PC-3 (cell line): ENCODE data around the gene PSKH1.

Source experiments
- EZH2phosphoT487 ChIP-seq: fragments of 300-600 bp; sonication (generic); IDR thresholded peaks from 2 replicates; pipeline ENCODE4 v1.6.1; 2018; ENCODE audit warnings: mild to moderate bottlenecking, antibody characterized with exemption, low read length, borderline replicate concordance
- TF ChIP-seq, protein P1 (sequence below): fragments of 300-600 bp; sonication (generic); conservative IDR thresholded peaks from 2 replicates; pipeline ENCODE4 v1.5.1; 2017; ENCODE audit warnings: antibody characterized with exemption, low read depth, mild to moderate bottlenecking, low read length

DNA sequence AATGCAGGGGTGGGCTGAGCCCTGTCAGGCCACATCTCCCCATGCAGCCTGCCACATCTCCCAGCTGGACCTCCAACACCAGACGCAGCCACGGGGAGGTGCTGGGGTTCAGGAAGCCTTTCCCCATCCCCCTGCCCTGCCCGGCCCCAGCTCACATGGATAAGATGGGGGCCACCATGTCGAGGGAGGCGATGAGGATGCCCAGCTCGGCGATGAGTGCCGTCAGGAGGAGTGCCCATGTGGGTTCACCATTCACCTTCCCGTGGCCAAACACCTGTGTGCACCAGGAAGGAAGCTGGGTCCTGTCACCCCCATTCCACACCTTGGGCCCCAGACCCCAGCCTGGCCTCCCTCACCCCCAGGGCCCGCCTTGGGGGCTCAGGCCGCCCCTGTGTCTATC lies 56.6 kb downstream of the PSKH1 start:
- TF ChIP-seq, protein P1, sequence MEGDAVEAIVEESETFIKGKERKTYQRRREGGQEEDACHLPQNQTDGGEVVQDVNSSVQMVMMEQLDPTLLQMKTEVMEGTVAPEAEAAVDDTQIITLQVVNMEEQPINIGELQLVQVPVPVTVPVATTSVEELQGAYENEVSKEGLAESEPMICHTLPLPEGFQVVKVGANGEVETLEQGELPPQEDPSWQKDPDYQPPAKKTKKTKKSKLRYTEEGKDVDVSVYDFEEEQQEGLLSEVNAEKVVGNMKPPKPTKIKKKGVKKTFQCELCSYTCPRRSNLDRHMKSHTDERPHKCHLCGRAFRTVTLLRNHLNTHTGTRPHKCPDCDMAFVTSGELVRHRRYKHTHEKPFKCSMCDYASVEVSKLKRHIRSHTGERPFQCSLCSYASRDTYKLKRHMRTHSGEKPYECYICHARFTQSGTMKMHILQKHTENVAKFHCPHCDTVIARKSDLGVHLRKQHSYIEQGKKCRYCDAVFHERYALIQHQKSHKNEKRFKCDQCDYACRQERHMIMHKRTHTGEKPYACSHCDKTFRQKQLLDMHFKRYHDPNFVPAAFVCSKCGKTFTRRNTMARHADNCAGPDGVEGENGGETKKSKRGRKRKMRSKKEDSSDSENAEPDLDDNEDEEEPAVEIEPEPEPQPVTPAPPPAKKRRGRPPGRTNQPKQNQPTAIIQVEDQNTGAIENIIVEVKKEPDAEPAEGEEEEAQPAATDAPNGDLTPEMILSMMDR, result no peak
- no peak for TF ChIP-seq EZH2phosphoT487
